Activated gamma-delta T cell treated with Interleukin-2 at 50 U/mL for 16 hours (primary cell): Measurements from ENCODE around the gene FAM9B.
"Not testable (repeated sequence)": the region's sequence is repeated elsewhere in the genome, so short reads cannot be mapped to it uniquely, and the experiment has no call there.

Experiments
- DNase-seq: peaks from one replicate; pipeline ENCODE4 v3.0.0-alpha.2; 2020

FAM9B gene

GRCh38 chrX:9033989-9034388 lies at the start of gene FAM9B:
TSS of gene FAM9B (minus strand) at chrX:9034127. CDS start at chrX:9032986, 1,141 bp downstream.
- DNase-seq, result no peak

- no peak for DNase-seq
Observed at GRCh38 chrX:9081271-9081670, 47.3 kb upstream of the FAM9B start.

- no peak for DNase-seq
Observed at GRCh38 chrX:9074326-9074725, 40.4 kb upstream of the FAM9B start.

- DNase-seq, result no peak
Observed at GRCh38 chrX:9072281-9072680, 38.4 kb upstream of the FAM9B start.

- DNase-seq, result no peak
Observed at GRCh38 chrX:9071031-9071650, 37.2 kb upstream of the FAM9B start.

DNA sequence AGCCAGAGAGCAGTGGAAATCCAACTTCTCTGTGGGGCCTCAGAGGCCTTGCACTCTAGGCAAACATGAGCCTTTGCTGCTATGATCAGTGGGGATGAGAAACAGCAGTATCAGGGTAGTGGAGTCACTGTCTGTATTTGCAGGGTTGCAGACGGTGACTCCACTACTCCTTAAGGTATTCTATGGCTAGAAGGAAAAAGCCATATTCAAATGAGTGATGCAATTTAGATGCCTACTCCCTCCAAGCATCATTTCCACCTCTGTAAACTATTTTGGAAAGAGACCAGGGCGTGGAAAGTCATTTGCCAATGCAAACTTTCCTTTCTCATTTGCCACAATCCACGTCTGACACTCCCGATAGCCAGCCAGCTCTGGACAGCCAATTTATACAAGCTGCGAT lies 35.6 kb upstream of the FAM9B start:
- no peak for DNase-seq

GRCh38 chrX:9064694-9065093 lies 30.8 kb upstream of the FAM9B start:
- no peak for DNase-seq

- no peak for DNase-seq
Observed at GRCh38 chrX:9062641-9063040, 28.7 kb upstream of the FAM9B start.

GRCh38 chrX:9055354-9055753 lies 21.4 kb upstream of the FAM9B start:
- no peak for DNase-seq

GRCh38 chrX:9052081-9052480 lies 18.2 kb upstream of the FAM9B start:
- DNase-seq, result no peak

GRCh38 chrX:9050331-9050730 lies 16.4 kb upstream of the FAM9B start:
- no peak for DNase-seq

DNA sequence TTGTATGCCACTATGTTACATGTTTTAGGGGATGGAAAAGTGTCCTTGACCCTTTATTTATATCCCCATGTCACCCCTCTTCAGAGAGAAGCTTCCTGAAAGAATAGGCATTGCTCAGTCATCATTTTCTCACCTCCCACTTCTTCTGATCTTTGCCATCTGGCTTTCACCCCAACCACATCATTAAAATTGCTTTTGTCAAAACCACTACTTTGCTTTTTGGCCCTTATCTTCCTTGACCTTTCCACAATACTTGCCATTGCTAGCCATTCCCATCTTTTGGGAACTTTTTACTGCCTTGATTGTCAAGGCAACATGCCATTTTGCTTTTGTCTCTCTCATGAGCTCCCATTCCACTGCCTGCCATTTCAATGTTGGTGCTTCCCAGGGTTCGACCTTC lies 14.9 kb upstream of the FAM9B start:
- no peak for DNase-seq

DNA sequence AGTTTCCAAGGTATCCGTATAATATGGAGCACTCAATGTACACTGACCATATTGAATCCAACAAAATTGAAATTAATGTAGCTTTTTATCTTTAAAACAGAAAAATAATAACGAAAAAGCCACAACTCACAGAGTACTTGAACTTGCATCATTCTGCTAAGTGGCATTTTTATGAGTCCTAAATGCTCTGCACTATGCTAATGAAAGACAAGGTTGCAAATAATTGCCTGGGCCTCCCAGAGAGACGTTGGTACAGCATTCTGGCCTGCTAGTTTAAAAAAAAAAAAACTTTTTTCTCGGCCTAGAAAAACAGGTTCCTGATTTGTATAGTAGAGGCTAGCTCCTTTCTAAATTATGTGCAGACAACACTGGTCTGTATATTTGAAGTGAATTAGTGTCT lies 4.3 kb upstream of the FAM9B start:
- DNase-seq, result no peak

DNA sequence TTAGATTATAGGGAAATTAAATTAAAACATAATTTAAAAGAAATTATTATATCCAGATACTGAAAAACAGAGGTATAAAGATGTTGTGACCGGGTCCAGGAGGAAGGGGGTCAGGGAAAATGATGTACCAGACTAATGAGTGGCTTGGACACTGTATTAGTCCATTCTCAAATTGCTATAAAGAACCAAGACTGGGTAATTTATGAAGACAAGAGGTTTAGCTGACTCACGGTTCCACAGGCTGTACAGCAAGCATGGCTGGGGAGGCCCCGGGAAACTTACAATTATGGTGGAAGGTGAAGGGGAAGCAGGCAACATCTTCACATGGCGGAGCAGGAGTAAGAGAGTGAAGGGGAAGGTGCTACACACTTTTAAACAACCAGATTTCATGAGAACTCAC lies 3.4 kb upstream of the FAM9B start:
- no peak for DNase-seq

DNA sequence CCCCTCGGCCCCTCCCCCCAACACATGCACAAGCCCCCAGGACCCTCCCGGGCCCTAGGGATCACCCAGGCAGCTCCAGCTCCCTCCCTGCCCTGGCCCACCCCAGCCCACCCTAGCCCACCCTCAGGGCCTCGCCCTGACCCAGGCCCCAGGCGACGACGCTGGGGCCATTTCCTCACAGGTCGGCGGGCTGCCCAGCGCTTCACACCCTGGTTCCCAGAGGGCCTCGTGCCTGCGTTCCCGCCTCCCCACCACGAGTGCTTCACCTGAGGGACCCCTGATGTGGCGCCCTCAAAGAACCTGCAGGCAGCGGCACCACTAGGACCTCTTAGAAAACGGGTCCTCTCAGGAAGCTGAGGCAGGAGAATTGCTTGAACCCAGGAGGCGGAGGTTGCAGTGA lies 341 bp downstream of the FAM9B start:
- no peak for DNase-seq

DNA sequence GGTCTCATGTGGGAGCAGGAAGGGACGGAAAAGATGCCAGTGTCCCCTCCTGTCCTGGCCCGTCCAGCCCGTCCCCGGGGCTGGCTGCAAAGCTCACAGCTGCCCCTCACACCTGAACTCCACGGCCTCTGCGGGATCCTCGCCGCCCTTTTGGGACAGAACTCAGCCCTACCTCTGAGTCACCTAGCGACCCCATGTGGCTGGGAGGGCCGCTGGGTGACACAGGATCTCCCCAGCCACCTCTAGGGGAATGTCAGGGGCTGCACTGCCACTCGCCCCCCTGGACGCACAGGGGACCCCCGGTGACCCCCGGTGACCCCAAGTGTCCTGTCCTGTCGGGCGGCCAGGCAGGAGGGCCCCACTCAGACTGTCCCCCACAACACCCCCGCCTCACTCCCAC lies 748 bp downstream of the FAM9B start:
- DNase-seq, result no peak

DNA sequence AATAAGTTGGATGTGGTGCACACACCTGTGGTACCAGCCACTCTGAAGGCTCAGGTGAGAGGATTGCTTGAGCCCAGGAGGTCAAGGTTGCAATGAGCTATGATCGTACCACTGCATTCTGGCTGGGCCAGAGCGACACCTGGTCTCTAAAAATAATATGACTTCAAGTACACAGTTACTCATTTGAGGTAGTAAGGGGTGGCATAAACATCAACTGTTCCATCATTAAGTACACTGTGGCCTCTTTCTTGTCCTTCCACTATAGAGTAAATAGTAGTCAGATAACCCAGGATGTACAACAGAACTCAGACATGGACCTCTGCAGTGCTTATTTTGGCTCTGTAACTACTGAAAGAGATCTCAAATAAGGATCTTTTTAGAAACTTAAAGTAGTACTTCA lies 10.6 kb downstream of the FAM9B start:
- no peak for DNase-seq

DNA sequence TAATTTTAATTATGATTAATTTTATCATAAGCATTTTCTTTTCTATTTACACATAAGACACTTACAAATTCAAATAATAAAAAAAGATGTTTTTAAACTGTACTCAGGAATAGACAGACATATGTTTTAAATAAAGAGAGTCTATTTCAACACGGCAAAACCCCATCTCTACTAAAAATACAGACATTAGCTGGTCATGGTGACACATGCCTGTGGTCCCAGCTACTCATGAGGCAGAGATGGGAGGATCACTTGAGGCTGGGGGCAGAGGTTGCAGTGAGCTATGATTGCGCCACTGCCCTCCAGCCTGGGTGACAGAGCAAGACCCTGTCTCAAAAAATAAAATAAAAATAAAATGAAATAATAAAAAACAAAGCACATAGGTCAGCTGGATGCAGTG lies 14.8 kb downstream of the FAM9B start:
- no peak for DNase-seq

DNA sequence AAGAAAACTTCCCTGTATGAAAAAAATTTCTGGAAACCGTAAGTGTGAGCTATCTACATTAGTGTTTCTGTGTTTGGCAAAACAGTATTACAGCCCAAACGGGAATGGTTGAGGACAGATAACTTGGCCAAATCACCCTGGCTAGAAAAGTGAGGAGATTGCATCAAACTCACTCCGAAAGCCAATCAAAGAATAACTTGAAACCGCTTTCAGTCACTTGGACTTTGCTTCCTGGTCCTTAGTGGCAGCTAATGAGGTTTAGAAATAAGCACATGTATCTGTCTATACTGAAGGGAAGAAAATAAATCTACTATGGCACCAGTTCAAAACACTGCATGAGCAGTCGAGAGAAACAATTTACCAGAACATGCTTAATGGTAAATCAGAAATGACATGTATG lies 15.6 kb downstream of the FAM9B start:
- DNase-seq, result not testable (repeated sequence)

DNA sequence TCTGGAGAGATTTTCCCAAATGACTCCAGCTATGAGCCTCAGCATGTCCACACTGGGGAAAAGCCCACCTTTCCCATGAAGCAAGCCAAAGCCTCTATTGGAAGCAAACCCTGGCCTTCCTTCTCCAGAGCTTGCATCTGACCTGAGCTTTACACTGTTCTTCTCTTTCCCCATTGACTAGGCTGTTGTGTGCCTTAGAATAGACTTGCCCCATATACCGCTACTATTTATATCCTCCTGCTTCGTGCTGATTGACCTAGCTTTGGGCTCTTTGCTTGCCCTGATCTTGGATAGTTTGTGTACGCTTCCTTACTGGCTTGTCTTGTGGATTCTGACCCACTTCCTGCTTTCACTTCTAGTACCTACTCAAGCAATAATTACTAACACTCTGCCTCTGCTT lies 30.9 kb downstream of the FAM9B start:
- no peak for DNase-seq

DNA sequence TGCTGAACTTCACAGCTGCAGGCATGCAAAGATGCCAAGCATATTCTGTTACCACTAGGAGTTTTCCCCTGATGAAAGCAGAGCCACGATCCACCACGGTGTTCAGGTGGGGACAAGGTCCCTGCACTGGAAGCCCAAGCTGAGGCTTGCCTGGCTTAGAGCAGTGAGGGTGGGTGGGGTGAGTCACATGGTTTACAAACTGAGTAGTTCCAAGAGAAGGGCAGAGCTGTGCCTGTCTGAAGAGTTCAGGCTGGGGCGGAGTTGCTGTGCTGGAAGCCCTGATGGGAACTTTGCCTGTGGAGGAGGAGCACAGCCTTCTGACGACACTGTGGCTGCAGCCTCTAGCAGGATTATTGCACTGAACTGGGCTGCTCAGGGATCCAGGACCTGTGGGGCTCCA lies 45.5 kb downstream of the FAM9B start:
- no peak for DNase-seq

GRCh38 chrX:8987672-8988250 lies 46.2 kb downstream of the FAM9B start:
- peak; percentile 36 for DNase-seq

DNA sequence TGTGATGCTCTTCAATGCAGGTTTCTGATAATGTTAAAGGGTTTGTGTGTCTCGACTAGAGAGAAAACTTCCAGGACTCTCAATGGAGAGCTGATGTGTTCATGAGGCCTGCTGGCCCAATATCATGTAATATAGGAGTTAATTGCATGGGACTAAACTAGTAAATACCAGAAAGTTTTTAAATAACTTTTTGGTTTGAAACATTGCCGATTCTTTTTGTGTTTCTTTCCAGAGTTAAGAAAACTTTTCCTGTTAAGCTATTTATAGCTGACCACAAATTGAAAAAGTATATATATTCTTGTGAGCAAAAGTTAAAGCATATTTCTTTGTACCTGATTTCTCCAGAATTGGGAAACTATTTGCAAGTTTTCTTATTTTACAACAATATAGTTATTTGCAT lies 49.7 kb downstream of the FAM9B start:
- DNase-seq, result no peak

DNA sequence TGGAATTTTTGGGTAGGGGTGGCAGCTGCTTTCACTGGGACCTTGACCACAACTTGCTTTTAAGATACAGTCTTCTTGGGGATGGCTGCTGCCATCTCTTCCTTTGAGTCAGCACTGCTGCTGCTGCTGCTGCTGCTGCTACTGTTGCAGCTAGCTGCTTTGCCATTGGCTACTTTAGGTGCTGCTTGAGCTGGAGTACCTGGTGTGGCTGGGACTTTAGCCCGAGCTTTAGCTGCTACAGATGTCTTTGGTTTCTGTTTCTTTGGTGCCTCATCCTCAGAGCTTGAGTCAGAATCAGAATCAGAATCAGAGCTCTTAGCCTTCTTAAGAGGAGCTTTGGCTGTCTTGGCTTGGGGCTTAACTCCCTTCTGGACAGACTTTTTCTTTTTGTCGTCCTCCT lies 52.2 kb downstream of the FAM9B start:
- DNase-seq, result peak; percentile 8

GRCh38 chrX:8980756-8981155 lies 53.2 kb downstream of the FAM9B start:
- DNase-seq, result no peak
